HG02884 (cell line): Measurements from ENCODE around the gene ITK.
A peak's percentile ranks its signal among the peaks of the same experiment; 100 is the strongest.
"Not testable (repeated sequence)": the region's sequence is repeated elsewhere in the genome, so short reads cannot be mapped to it uniquely, and the experiment has no call there.

Experiments
- ATAC-seq: cut with Tn5 transposase; IDR thresholded peaks from one replicate; pipeline ENCODE4 v1.9.1; 2021; ENCODE audit warnings: mild to moderate bottlenecking, moderate library complexity; ENCODE audit not compliant: unreplicated experiment

The ITK gene

GRCh38 chr5:157167214-157167621 is 13.4 kb upstream of the ITK start:
- ATAC-seq: no peak

- ATAC-seq: no peak
Observed at GRCh38 chr5:157168286-157168685, 12.4 kb upstream of the ITK start.

GRCh38 chr5:157172403-157172802 is 8.2 kb upstream of the ITK start:
- peak; percentile 99 for ATAC-seq

DNA sequence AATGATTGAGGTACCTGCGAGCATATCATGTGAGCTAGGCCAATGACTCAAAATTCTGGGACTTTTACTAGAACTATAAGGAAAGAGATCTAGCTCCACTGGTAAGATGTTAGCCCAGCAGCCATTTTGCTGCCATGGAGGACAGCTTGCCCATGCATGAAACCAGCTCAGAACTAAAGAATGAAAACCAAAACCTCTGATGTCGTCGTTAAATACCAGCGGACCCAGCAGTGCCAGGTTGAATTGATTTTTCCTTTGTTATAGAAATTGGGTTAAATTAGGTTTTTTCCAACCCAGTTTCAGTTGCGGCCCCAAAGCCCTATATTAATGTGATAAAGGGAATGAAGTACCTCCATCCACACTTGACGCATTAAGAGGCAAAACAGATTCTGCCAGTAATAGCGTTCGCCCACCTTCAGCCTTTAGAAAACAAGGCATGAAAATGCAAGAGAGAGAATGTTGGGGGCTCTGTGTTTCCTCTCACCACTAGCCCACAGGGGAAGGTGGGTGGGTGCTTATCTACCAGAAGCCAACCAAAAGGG is 5.5 kb upstream of the ITK start:
- no peak for ATAC-seq

DNA sequence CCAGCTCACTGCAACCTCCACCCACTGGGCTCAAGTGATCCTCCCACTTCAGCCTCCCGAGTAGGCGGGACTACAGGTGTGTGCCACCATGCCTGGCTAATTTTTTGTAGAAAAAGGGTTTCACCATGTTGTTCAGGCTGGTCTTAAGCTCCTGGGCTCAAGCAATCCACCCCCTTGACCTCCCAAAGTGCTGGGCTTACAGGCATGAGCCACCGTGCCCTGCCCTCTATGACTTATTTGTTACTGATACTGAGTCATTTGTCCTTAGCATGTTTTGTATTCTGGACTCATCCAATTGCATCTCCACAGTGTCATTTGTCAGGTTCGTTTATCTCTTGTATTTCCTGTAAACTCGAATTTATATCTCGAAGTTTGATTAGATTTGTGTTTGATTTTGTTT is 2.7 kb upstream of the ITK start:
- ATAC-seq: no peak

- ATAC-seq: no peak
Observed at GRCh38 chr5:157178966-157179365, 1.7 kb upstream of the ITK start.

DNA sequence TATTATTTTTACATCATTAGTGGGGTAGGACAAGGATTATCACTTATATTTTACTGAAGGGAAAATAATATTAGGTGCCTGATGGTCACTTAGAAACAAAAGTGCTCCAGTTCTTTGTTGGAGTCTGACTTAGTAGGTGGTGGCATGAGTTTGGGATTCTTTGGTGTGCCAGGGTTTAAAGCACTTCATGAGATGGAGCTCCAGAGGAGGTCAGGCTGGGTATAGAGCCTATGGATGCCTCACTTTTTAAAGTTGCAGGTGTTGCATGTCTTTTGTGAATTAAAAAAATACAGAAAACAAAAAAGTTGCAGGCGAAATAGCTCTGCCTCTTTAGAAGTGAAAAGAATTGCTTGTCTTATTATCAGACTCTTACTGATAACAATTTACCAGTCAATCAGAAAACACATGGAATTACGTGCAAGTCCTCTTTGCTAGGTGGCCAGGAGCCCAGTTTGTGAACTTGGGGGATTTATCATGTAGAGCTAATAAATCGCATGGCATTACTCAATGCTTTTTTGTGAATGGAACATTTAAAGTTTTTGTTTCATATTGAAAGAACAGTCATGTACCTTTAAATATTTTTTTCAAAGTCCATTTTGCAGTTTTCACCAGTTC is 1.6 kb downstream of the ITK start:
- ATAC-seq: no peak

- no peak for ATAC-seq
Observed at GRCh38 chr5:157184117-157184670, 3.6 kb downstream of the ITK start.

DNA sequence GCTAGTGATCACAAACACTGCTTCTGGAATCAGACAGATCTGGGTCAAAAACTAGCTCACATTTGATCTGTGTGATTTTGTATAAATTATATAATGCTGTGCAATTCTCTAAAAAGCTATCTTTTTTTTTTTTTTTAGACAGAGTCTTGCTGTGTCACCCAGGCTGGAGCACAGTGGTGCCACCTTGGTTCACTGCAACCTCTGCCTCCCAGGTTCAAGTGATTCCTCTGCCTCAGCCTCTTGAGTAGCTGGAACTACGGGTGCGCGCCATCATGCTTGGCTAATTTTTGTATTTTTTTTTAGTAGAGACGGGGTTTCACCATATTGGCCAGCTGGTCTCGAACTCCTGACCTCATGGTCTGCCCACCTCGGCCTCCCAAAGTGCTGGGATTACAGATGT is 4.5 kb downstream of the ITK start:
- ATAC-seq: not testable (repeated sequence)

- ATAC-seq: no peak
Observed at GRCh38 chr5:157186309-157187045, 5.8 kb downstream of the ITK start.

DNA sequence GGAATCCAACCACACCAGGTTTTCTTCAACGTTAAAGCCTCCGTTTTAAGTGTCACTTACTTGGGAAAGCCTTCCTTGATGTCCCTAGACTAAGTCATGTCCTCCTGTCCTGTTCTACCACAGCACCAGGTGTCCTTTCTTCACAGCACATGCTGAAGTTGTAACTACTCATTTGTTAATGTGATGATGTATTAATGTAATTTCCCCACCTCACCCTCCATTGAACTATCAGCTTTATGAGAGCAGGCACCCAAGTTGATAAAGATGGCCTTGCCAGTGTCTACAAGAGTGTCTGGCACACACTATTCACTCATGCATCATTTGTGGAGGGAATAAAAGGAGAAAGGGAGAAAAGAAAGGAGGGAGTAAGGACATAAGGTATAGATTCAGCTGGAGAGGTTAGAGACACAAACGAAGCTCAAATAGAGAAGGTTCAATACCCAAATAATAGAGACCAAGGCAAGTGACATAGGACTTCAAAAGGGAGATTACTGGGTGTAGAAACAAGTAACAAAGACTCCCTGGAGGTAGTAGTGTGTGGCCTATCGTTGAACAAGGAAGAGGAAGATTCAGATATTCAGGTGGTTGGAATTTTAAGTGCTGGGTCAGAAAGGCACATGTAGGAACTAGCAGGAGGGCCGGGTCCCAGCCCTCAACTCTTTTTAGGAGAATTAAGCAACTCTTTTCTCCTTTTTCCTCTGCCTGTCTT is 6.6 kb downstream of the ITK start:
- ATAC-seq: no peak

- no peak for ATAC-seq
Observed at GRCh38 chr5:157188270-157188669, 7.6 kb downstream of the ITK start.

- ATAC-seq: peak; percentile 87
Observed at GRCh38 chr5:157189223-157189622, 8.6 kb downstream of the ITK start.

DNA sequence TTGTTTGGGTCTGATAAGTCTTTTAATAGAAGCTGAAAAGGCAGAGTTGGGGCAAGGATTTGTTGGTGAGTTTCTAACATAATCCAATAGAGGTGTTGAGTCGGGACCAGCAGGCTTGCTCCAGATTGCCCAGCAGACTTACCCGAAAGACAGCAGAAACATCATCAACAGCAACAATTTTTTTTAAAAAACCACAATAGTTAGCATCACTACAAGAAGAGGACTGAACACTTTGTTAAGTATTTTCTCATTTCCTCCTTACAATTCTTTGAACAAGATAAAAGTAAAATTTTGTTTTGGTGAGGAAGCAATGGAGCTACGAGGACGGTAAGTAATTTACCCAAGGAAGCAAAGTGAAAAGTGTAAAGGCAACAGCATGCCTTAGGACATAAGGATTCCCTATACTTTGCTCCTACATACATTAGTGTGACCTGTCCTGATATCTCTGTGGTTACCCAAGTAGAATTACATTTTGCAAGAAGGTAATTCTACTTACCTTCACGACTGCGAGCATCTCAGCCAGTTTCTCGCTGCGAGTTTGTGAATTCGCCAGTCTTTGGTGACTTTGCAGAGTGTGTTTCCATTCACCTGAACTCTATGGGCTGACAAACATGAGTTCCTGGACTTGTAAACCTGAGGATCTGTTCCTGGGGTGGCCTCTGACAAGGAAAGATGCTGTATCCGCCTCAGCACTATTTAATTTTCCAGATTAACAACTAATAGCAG is 13.2 kb downstream of the ITK start:
- no peak for ATAC-seq

GRCh38 chr5:157196045-157196444 is 15.4 kb downstream of the ITK start:
- ATAC-seq: no peak

GRCh38 chr5:157197086-157197485 is 16.4 kb downstream of the ITK start:
- no peak for ATAC-seq

DNA sequence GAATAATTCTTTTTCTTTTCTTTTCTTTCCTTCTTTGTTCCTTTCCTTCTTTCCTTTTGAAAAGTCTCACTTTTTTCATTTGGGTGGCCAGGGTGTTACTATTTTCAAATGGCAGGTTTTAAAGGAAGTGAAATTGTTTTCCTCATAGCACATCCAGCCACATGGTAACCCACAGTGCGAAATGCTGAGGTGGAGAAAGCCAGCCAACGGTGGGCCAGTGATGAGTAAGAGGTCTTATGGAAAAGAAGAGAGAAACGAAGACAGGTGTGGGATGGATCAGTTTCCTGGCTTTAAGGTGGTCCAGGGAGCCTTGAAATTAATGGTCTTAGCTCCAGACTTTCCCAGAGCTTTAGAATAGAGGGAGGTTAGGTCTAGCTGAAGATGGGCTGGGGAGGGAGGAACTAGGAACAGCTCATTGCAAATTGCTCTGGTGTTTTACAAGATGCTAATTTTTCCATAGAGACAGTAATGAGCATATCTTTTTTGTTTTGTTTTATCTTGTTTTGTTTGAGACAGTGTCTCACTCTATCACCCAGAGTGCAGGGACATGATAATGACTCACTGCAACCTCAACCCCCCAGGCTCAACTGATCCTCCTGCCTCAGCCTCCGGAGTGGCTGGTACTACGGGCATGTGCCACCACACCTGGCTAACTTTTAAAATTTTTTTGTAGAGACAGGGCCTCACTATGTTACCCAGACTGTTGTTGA is 17.8 kb downstream of the ITK start:
- ATAC-seq: no peak

- ATAC-seq: no peak
Observed at GRCh38 chr5:157201857-157202256, 21.2 kb downstream of the ITK start.

DNA sequence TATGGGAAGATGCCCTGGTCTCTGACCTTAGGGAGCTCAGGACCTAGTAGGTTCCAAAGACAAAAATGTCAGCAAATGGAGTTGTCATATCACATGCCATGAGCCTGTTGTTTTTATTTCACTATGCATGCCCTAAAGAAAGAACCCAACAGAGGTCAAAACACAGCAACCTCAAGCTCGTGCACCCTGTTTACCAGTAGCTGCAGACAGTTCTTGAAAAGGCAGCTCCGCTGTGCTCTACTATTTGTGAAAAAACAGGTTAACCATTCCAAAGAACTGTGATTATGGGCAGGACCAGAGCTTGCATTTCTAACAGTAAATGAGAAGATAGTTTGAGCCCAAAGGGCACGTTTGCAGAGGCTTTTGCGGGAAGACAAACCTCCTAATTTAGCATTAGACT is 22.8 kb downstream of the ITK start:
- ATAC-seq: no peak

DNA sequence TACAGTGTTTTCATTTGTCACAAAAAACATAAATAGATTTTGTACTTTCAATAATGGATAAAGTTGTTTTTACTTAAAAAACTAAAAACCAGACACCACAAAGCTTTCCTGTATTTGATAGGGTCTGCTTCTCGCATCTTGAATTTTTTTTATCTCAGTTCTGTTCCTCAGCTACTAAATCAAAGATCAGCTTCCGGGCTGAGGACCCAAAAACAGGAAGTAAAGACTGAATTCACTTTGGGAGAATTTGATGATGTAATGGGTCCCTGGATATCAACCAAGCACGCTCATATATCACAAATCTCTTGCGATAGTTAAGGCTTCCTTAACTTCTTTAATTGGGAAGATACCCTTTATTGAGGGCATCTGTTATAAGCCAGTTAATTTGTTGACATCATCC is 24.1 kb downstream of the ITK start:
- ATAC-seq: no peak
